ENCODE measurements around the gene ASF1B.

Gene ASF1B

DNA sequence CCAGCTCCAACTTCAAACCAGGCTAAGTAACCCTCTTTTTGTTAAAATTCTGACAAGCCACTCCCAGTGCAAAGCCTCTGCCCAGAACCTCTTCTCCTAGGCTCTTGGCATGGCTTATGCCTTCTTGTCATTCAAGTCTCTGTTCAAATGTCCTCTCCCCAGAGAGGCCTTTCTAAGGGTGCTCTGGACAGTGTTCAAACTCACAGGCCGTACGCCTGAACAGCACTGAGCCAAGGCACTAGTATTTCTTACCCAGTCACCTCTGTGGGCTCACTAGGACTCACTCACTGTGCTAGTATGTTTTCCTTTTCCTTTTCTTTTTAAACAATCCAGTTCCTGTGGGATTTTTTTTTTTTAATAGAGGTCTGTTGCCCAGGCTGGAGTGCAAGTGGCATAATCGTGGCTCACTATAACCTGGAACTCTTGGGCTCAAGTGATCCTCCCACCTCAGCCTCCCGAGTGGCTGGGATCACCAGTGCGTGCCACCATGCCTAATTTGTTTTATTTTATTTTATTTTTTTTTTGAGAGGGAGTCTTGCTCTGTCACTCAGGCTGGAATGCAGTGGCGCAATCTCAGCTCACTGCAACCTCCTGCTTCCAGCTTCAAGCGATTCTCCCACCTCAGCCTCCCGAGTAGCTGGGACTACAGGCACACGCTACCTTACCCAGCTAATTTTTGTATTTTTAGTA is 2.3 kb upstream of the ASF1B start:
- in situ Hi-C loops (cut with HindIII; ENCODE audit: low sequenced_read_pairs): no loop called here

DNA sequence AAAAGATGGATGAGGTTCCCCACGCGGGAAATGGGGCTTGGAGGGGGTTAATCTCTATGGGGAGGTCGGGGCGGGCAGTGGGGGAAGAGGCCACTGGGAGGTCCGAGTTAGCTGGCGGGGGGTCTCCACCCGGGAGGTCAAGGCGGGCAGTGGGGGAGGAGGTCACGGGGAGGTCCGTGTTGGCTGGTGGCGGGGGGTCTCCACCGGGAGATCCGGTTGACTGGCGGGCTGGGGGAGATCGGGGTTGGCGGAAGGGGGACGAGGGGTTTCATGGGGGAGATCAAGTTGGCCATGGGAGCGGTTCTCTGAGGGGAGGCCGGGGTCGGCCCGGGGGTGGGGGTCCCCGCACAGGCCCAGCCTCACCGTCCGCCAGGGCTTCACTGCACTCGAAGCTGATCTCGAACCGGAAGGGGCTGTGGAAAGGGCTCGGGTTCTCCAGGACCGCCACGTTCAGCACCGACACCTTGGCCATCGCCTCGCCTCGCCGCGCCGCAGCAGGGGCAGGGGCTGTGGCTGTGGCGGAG is 342 bp downstream of the ASF1B start:
- in situ Hi-C loops (cut with HindIII; ENCODE audit: low sequenced_read_pairs): no loop called here

DNA sequence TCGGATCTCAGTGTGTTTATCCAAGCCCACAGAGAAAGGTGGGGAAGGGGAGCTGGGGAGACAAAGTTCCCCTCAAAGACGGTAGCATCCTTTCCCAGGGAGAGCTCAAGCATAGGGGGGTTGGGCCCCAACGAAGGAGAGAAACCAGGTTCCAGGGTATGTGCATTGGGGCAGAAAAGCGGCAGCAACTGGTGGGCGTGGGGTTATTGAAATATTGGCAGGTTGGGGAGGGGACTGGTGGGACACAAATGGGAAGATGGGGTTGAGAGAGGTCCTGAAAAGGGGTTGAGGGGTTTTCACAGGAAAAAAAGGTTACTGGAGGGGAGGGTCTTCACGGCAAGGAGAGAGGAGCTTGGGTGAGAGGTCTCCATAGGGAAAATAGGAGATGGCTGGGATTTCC is 1.0 kb downstream of the ASF1B start:
- in situ Hi-C loops (cut with HindIII; ENCODE audit: low sequenced_read_pairs): no loop called here

DNA sequence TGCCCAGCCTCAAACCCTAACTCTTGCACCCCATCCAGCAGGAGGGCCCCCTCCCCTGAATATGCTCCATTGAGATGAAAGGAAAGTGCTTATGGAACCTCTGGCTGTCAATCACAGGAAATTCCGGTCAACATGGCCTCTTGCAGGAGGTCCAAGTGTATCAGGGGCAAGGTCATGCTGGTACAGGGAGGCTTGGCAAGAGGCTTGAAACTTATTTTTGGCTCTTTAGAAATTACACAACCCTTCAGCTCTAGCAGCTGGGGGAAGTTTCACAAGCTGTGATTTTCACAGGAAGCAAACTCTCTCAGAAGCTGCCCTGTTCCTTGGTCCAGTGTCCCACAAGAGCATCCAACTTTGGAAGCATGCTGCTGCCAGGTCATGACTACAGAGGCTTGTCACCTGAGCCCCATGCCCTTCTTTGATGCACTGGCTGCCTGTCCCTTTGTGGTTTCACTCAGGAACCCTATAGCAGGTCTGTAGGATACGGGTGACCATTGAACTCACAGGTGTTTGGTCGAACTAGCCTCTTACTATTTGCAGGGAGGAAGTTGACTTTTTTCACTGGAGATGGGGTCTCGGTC is 8.4 kb downstream of the ASF1B start:
- in situ Hi-C loops (cut with HindIII; ENCODE audit: low sequenced_read_pairs): no loop called here

DNA sequence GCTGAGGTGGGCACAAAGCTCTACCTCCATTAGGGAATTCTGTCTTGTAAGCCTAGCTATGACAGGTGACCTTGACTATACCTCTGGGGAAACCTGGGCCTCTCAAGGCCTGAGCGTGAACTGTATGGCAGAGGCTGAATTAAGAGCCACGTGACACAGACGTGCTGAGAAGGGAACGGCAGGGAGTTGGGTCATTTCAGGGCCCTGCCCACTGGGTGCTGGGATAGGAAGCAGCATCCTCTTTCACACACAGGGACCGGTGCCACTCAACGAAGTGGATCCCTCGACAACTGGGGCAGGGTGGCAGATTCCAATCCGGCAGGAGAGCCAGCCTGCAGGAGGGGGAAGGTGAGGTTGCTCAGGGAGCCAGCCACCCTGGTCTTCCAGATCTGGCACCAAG is 9.2 kb downstream of the ASF1B start:
- in situ Hi-C loops (cut with HindIII; ENCODE audit: low sequenced_read_pairs): no loop called here

DNA sequence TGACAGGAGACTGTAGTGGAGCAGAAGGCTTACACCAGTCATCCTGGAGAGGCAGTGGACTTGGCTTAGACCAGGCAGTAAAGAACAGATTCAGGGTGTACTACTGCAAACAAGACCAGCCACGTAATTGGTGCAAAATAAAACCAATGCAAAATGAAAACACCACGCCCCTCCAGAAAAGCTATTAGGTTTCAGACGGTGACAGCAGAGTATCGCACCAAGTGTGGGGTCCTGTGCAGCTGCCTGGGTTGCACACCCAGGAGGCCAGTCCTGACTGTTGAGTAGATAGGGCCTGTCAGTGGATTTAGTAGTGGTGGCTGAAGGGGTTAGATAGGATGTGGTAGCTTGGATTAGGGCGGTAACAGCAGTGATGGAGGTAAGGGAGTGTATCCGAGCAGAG is 13.5 kb downstream of the ASF1B start:
- in situ Hi-C loops (cut with HindIII; ENCODE audit: low sequenced_read_pairs): no loop called here

DNA sequence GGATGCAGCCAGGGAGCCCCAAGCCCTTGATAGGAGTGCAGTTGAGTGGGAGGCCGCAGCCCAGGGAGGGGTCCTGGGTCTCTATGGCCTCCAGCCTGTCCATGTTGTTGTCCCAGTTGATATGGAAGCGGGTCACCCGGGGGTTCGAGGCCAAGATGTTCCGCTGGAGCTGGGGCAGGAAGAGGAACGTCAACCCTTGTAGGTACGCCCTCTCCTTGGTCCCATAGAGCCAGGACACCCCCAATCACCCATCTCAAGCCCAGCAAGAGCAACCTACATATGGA is 15.9 kb downstream of the ASF1B start:
- in situ Hi-C loops (cut with HindIII; ENCODE audit: low sequenced_read_pairs): no loop called here

DNA sequence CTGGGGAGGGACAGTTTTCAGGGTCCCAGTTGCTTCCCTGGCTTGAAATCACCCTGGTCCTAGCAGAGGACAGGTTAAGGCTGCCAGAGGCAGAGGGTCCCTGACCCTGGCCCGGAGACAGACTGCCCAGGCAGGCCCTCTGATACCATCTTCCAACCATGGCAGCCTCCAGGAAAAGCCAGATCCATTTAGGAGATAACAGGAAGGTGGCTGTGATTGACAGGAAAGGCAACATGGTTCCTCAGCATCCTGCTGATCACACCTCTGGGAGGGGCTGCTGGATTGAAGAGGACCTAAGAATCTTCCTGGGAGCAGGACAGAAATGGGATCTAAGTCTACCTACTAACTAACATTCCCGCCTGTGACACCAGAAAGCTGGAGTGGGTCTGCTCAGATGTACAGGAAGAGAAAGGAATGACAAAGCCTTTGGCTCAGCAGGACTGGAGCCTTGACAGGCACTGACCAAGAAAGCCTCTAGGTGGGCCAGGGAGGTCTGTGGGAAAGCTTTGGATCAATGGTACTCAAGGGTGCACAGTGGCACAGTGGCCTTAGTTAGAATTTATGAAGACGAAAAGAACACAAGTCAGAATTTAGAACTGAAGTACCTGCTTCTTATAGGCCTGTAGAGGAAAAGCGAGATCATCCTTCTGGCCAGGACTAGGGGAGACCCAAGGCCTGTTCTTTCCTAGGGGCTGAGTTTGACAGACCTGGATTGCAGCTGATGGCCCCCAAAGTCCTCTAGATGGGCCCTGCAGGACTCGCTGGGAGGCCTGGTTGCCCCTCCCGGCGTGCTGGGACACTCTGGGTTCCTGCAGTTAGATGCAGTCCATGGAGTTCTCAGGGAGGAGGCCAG is 16.5 kb downstream of the ASF1B start:
- in situ Hi-C loops (cut with HindIII; ENCODE audit: low sequenced_read_pairs): no loop called here

DNA sequence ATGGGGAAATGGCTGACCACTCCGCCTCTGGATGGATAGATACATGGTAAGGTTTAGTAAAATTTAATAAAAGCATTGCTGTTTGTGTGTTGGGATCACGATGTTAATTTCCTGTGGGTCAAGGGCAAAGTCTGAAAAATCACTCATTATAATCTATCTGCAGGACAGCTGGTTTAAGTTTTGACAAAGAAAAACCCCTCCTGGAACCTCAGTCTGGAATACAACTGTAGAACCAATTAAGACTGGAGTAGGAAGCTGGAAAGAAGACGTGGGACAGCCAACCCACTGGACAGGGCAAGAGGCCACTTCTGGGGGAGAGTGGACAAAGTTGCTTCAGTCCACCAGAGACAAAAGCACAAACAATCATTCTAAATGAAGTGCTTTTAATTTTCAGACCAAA is 17.2 kb downstream of the ASF1B start:
- in situ Hi-C loops (cut with HindIII; ENCODE audit: low sequenced_read_pairs): no loop called here

DNA sequence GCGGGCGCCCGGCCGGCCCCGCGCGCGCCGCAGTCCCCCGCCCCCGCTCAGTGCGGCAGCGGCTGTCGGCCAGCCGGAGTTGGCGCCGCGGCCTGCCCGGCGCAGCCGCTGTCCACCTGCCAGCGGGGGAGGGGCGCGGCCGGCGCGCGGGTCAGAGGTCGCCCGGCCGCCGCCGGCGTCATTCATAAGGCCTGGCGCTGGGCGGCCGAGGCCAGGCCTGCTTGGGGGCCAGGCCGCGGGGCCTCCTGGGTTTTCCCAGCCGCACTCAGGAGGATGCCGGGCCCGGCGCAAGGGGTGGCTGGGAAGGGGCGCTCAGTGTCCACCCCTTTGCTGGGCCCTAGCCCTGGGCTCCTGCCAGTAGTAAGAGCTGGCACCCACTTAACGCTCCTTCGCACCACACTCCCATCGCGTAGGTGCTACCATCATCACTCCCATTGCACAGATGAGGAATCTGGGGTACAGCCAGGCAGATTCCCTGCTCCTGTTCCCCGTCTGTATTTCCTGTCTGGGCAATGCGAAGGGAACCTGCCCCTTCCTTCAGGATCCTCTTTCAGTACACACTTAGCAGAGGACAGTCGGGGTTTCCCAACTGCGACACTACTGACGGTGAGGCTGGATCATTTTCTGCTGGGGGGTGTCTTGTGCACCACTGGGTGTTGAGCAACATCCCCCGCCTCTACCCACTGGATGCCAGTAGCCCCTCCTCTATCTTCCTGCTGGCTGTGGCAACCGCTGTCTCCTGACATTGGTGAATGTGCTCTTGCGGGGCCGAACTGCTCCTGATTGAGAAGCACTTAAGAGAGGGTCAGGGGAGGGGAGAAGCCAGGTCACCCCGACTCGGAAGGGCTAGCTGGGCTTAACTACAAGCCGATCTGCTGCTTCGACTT is 18.0 kb downstream of the ASF1B start:
- in situ Hi-C loops (cut with HindIII; ENCODE audit: low sequenced_read_pairs): no loop called here

DNA sequence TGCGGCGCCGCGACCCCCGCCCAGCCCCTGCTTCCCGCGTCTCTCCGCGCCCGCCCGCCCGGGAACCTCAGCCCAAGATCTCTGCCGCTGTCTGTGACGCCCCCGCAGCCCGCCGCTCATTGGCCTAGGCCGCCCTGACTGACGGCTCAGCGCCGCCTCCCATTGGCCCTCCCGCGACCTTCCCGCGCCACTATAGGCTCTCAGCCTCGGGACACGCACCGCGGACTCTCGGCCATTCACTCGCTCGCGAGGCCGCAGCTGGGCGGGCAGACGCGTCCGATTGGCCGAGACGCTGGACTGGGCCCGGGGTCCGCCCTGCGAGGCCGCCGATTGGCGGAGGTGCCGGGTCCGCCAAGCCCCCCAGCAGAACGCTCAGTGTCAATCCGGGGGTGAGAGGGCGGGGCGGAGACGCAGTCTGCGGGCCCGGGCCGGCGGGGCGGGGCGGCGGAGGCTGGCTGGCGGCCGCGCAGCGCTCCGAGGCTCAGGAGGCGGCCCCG is 18.7 kb downstream of the ASF1B start, which contains the start of gene PRKACA:
TSS of gene PRKACA (minus strand) at position 95 of the 497 bp plus-strand sequence. CDS start 215 bp downstream, outside the sequence.
- in situ Hi-C loops (cut with HindIII; ENCODE audit: low sequenced_read_pairs): no loop called here

DNA sequence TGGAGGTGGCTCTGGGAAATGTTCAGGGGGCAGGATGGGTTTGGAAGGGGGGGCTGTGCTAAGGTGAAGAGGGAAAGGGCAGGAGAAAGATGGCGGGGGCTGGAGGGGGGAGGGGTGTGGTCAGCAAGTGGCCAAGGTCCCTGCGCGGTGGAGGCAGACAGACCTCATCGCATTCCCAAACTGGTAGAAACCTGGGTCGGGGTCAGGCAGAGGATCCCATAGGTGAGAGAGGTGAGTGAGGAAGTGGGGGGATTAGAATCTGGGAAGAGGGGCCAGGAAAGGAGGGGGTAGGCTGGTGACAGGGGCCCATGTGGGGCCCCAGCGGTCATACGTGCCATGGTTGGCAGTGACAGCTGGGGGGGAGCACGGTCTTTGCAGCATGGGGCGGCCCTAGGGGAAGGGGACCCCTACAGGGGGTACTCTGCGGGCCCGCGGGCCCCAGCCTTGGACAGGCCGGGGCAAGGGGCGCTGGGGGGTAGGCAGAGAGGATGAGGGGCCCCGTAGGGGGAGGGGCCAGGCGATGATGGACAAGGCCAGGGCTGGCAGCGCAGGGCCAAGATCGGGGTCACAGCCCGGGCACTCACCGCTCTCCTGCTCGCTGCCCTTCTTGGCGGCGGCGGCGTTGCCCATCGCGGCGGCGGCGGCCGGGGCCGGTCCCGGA is 19.3 kb downstream of the ASF1B start:
- in situ Hi-C loops (cut with HindIII; ENCODE audit: low sequenced_read_pairs): no loop called here

DNA sequence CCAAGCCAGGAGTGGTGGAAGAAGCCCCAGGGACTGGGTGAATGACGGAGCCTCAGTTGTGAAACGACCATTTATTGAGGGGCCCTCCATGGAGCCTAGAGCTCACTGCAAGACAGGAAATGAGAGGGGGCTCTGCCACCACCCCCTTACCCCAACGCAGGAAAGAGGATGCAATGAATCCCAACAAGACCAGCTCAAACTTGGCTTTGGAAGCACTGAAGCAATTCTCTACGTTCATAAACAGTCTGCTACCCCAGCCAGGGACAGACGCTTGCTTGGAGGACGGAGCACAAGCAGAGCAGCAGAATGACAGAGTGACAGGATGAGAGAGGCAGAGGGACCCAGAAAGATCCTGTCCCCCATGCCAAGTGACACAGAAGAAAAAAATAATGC is 19.9 kb downstream of the ASF1B start:
- in situ Hi-C loops (cut with HindIII; ENCODE audit: low sequenced_read_pairs): no loop called here

DNA sequence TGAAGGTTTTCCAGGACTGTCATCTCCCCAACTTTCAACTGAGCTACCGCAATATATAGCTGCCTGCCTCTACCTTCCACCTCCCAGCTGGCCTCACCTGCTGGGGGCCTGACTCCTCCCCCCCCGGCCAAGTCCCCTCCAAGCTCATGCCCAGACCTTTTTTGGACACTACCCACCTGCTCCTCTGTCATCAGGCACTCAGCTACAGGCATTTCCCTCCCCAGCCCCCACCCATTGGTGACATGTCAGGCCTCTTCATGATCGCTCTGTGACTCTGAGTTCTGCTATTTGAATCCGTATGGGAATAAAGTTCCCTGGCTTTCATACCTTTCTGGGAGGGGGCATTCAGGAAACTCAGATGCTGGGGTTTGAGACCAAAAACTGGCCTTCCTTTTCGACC is 20.6 kb downstream of the ASF1B start:
- in situ Hi-C loops (cut with HindIII; ENCODE audit: low sequenced_read_pairs): no loop called here

DNA sequence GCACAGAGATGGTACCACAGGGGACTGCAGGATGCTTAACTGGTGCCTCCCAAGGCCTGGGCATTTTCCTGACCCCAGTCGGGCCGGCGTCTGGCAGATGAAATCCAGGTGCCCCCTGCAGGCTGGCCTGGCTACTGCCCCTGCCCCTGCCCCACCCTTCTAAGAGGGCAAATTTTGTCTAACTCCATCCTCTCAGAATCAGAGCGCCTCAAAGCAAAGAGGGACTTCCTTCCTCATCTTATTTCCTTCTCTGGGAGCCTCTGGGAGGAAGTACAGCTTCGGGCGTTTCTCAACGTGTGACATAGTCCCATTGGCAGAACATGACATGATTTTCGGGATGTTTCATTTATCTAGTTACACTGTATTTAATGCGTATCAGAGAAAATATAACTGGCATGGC is 21.5 kb downstream of the ASF1B start:
- in situ Hi-C loops (cut with HindIII; ENCODE audit: low sequenced_read_pairs): no loop called here

DNA sequence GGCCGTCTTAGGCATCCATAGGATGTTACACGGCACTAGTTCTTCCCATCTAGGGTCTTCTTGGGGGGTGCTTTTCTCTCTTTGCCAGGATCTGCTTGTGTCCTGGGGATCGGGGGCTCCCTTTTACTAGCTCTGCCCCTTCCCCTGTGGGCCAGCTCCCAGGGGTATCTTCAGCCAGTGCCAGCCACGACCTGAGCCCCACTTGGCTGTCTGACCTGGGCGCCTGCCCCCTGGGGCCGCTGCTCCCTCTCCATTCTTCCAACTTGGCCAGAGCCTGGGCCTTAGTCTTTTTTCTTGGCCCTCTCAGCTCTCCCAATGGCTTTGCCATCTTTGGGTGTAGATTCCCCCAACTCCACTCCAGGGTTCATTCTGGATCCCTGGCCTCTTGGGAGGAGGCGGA is 21.9 kb downstream of the ASF1B start:
- in situ Hi-C loops (cut with HindIII; ENCODE audit: low sequenced_read_pairs): no loop called here

DNA sequence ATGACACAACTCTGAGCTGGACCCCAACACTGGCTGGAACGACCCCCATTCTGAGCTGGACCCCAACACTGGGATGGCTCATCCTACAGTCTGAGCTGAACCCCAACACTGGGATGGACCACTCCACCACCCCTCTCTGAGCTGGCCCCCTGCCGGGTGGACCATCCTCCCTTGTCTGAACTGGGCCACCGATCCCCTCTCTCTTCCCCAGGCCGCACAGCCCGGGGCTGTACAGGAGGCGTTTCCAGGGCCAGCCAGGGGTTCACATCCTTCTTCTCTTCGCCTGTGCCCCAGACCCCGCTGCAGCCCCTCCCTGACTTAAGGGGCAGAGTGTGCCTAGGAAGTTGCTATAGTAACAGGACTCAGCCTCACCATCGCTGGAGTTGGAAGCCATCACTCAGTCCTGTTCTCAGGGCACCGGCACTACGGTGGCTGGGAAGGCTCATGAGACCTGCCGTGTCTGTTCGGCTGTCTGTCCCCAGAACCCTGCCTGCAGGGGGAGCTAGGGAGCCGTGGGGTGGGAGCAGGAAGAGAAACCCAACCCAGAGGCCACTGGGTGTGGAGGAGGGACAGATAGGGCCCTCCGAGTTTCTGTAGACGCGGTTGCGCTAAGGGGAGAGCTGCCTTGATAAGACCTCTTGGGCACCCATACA is 22.5 kb downstream of the ASF1B start:
- in situ Hi-C loops (cut with HindIII; ENCODE audit: low sequenced_read_pairs): no loop called here

DNA sequence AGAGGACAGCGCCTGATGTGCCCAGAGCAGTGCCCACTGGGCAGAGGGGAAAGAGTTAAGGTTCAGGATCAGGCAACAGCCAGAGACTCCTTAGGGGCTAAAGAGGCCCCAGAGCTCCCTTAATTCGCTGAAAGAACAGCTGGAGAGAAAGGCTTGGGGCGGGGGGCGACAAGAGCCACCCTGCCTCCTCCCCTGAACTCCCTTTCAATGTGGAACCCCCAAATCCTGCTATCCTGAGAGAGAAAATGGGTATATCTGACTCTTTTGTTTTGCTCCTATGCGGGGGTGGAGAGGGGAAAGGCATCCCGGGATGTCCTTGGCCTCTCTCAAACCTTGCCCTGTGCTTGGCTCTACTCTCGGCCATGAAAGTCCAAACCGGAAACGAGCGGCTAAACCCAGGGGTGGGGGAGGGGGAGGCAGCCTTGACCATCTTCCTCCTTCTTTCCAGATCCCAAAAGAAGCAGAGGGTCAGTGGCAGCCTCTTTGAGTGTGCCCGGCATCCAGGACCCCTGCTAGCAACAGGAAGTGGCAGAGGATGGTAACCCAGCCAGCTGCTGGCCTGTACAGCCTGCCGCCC is 23.5 kb downstream of the ASF1B start:
- in situ Hi-C loops (cut with HindIII; ENCODE audit: low sequenced_read_pairs): no loop called here

DNA sequence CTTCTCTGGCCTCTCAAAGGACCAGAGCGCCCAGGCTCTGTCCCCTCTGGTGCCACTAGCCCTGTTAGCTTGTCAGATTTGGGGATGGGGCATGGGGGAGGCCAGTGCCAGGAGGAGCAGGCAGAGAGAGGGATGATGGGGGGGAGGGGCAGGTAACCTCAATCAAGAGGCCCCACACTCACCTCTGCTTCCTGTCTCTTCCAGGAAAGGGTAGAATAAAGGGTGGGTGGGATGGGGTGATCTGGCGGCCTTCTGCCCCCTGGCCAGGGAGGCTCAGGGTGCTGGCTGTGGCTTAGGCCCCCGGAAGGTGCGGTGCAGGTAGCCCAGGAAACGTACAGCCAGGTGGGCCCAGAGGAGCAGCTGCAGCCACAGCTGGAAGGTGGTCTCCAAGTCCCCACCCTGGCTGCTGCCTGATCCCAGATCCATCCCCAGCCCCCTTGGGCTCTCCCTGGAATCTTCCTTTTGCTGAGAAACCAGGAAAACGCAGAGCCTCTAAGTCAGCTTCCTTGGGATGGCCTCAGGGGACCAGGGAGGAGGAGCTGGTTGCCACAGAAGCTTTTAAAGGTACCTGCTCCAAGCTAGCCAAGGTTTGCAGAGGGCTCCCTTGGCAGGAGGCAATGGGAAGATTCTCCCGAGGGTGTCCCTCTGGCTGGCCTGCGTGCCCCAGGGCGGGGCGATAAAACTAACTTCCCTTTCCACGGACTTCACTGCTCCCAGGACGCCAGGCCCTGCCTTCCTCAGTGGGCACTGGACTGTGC is 24.2 kb downstream of the ASF1B start:
- in situ Hi-C loops (cut with HindIII; ENCODE audit: low sequenced_read_pairs): no loop called here

Measured in DLD1 (cell line).